Fibroblast of mammary gland (primary cell): ENCODE measurements around the gene DOCK4.

Experiments
- DNase-seq: peaks from one replicate; pipeline ENCODE4 v3.0.0-alpha.2; 2010; ENCODE audit warnings: low read depth
- H3K4me3 ChIP-seq: 2 replicates; pipeline ENCODE4 v1.5.1; 2011; ENCODE audit warnings: low read depth, mild to moderate bottlenecking, low read length, moderate library complexity; ENCODE audit not compliant: control insufficient read depth
- CTCF ChIP-seq: conservative IDR thresholded peaks from 2 replicates; pipeline ENCODE4 v1.5.1; 2011; ENCODE audit warnings: low read depth, low read length, inconsistent platforms; ENCODE audit not compliant: control insufficient read depth, insufficient read depth

DOCK4 gene

GRCh38 chr7:111958896-111959295 is 247.3 kb downstream of the DOCK4 start:
- no peak overlapping the region for H3K4me3 ChIP-seq

GRCh38 chr7:111958431-111958830 is 247.8 kb downstream of the DOCK4 start:
- no peak for DNase-seq
- H3K4me3 ChIP-seq = no peak overlapping the region
- no peak for TF ChIP-seq CTCF

More at GRCh38 chr7:111958896-111959295, 247.3 kb downstream of the DOCK4 start:
- TF ChIP-seq CTCF = no peak
- DNase-seq = no peak

- H3K4me3 ChIP-seq = no peak overlapping the region
- DNase-seq = no peak
- TF ChIP-seq CTCF = no peak
Measured at GRCh38 chr7:111955616-111956015, 250.6 kb downstream of the DOCK4 start.

DNA sequence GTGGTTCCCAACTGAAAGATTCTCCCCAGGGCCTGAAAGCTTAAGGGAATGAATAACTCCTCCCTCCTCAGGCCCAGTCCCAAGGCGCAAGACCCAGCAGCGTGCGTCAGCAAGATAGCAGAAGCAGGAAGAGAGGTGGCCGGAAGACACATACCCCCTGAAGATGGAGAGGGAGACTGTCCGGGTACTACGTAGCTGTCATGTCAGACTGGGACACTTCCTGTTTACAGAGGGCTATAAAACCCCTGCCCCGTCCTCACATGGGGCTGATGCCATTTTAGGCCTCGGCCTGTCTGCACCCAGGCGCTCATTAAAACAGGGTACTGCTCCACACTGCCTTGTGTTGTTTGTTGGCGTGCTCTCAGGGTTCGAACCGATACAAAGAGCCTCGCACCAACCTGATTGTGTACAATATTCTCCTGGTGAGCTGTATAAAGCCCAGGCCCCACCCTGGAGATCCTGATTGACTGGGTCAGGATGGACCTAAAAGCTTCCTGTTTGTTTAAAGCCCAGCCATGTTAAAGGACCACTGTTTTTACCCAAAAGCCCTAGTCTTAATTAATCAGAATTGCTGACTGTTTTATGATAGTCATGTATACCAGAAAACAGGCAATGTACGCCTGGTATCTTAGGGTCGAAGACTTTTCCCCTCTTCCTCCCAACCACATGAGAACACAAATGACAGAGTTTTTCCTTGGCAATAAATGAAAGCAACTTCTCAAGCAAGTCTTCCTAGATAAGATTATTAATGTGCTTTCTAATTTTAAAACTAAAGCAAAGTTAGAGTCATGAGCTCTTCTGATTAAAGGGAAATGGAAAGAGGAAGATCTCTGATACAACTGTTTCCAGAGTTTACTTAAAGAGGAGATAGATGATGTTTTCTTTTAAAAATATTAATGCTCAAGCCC is 251.5 kb downstream of the DOCK4 start:
- TF ChIP-seq CTCF = no peak
- H3K4me3 ChIP-seq = no peak overlapping the region
- DNase-seq = no peak

DNA sequence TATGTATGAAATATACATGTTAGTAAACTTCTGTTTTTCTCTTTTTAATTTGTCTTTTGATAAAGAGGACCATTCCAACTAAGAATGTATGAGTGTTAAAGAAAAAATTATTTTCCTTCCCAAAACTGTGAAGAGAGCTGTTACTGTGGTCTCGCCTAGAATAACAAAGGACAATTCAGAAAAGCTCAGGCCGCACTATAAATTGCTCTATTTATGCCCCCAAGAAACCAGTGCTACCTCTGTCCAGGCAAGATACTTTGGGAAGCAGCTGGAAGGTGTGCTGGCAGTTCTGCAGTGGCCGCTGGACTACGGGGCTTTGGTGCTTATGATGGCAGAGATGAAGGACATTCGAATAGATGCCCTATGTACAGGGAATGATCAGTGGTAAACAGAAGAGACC is 252.1 kb downstream of the DOCK4 start:
- no peak overlapping the region for H3K4me3 ChIP-seq
- no peak for TF ChIP-seq CTCF
- DNase-seq = no peak

- TF ChIP-seq CTCF = peak; percentile 2
- H3K4me3 ChIP-seq = no peak overlapping the region
- DNase-seq = peak; percentile 15
Measured at GRCh38 chr7:111953611-111954010, 252.6 kb downstream of the DOCK4 start.

DNA sequence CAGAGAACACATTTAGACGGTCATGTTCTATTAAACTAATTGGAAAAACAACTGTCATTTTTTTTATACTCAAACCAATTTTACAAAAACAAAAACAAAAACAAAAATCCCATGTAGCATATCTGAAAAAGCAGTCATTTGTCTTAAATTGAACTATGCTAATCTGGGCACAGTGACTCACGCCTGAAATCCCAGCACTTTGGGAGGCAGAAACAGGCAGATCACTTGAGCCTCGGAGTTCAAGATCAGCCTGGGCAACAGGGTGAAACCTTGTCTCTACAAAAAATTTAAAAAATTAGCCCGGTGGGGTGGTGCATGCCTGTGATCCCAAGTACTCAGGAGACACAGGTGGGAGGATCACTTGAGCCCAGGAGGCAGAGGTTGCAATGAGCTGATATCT is 253.4 kb downstream of the DOCK4 start:
- no peak for DNase-seq
- no peak for TF ChIP-seq CTCF
- H3K4me3 ChIP-seq = no peak overlapping the region
